Naive thymus-derived CD4-positive, alpha-beta T cell (primary cell): ENCODE data around the gene CDC20B. TPM values are rescaled to one million over a fixed set of nuclear protein-coding genes. Genes with fewer than 3 reads are reported as not detected.
A peak's percentile ranks its signal among the peaks of the same experiment; 100 is the strongest.

Source experiments
- ATAC-seq: fragments of 150-1000 bp; cut with Tn5 transposase; 2 replicates; pipeline ENCODE4 v1.10.0; 2021; ENCODE audit warnings: mild to moderate bottlenecking, moderate library complexity
- CTCF ChIA-PET: fragments of 350-600 bp; sonication (Branson Sonifier 250); formaldehyde crosslinking; loops from one replicate; lab custom pipeline; 2021; ENCODE audit warnings: antibody characterized with exemption; lab: Charles Lee
- POLR2A ChIA-PET: fragments of 350-600 bp; sonication (Branson Sonifier 250); formaldehyde crosslinking; loops from one replicate; lab custom pipeline; 2021; ENCODE audit warnings: antibody characterized with exemption, inconsistent platforms; lab: Charles Lee
- DNase-seq, 9 donors: peaks; one replicate each; pipeline versions ENCODE4 v3.0.0 to v3.0.0-alpha.2; 2020 to 2022; ENCODE audit warnings: mixed read lengths in 1 of 9
- H3K27ac ChIP-seq: one replicate; pipeline ENCODE4 v1.7.0; 2013; ENCODE audit warnings: mild to moderate bottlenecking, low read depth, low read length, moderate library complexity
- H3K27me3 ChIP-seq, 2 donors: one replicate each; pipeline ENCODE4 v1.7.0; 2013; ENCODE audit warnings: low read length in 2 of 2, mild to moderate bottlenecking in 2 of 2, moderate library complexity in 2 of 2; ENCODE audit not compliant: control insufficient read depth in 2 of 2, insufficient read depth in 2 of 2
- H3K36me3 ChIP-seq, 3 experiments: 1 replicate in 2 of 3; 2 replicates in 1 of 3; pipeline ENCODE4 v1.7.0; 2013; ENCODE audit warnings: low read length in 3 of 3, mild to moderate bottlenecking in 3 of 3, moderate library complexity in 1 of 3; ENCODE audit not compliant: insufficient read depth in 3 of 3, control insufficient read depth in 2 of 3
- H3K4me1 ChIP-seq, 2 donors: one replicate each; pipeline ENCODE4 v1.7.0; 2013; ENCODE audit warnings: low read length in 2 of 2, mild to moderate bottlenecking in 2 of 2, moderate library complexity in 1 of 2; ENCODE audit not compliant: control insufficient read depth in 2 of 2, insufficient read depth in 2 of 2
- H3K4me3 ChIP-seq: 2 replicates; pipeline ENCODE4 v1.7.0; 2013; ENCODE audit warnings: mild to moderate bottlenecking, low read length
- H3K9me3 ChIP-seq, 3 experiments: 1 replicate in 2 of 3; 2 replicates in 1 of 3; pipeline ENCODE4 v1.7.0; 2013; ENCODE audit warnings: low read length in 3 of 3; ENCODE audit not compliant: control insufficient read depth in 2 of 3
- H3K27ac Mint-ChIP-seq, 9 donors: one replicate each; pipeline ENCODE4 v1.8.0; 2020 to 2022; ENCODE audit warnings: mixed read lengths in 9 of 9, mild to moderate bottlenecking in 8 of 9, moderate library complexity in 5 of 9, inconsistent platforms in 2 of 9
- H3K27me3 Mint-ChIP-seq, 5 donors: one replicate each; pipeline ENCODE4 v1.8.0; 2021 to 2022; ENCODE audit warnings: mixed read lengths in 5 of 5, mild to moderate bottlenecking in 1 of 5
- H3K36me3 Mint-ChIP-seq, 5 donors: one replicate each; pipeline ENCODE4 v1.8.0; 2020 to 2022; ENCODE audit warnings: mixed read lengths in 5 of 5, mild to moderate bottlenecking in 3 of 5, inconsistent platforms in 1 of 5
- H3K4me1 Mint-ChIP-seq, 7 donors: one replicate each; pipeline ENCODE4 v1.8.0; 2020 to 2022; ENCODE audit warnings: mixed read lengths in 7 of 7, mild to moderate bottlenecking in 3 of 7, inconsistent platforms in 1 of 7
- H3K4me3 Mint-ChIP-seq, 10 donors: one replicate each; pipeline ENCODE4 v1.8.0; 2020 to 2022; ENCODE audit warnings: mild to moderate bottlenecking in 10 of 10, mixed read lengths in 10 of 10, moderate library complexity in 6 of 10, inconsistent platforms in 2 of 10
- H3K9me3 Mint-ChIP-seq, 11 donors: one replicate each; pipeline ENCODE4 v1.8.0; 2020 to 2022; ENCODE audit warnings: mixed read lengths in 11 of 11, mild to moderate bottlenecking in 4 of 11, inconsistent platforms in 1 of 11, moderate library complexity in 1 of 11
- intact Hi-C, 2 donors: fragments of 100-400 bp; cut with micrococcal nuclease; formaldehyde crosslinking; loops; one replicate each; pipeline ENCODE4 v1.15.1; 2023
- polyA plus RNA-seq, 2 donors: library from polyadenylated mRNA; unstranded; fragments of 300-500 nt; fragmentation: Illumina TruSeq; gene quantifications; one replicate each; pipeline ENCODE4 v1.2.3, GENCODE V29; 2021
- total RNA-seq, 6 experiments: library from RNA in 5 of 6; stranded (reverse) in 5 of 6; gene quantifications; 1 replicate in 5 of 6; 2 replicates in 1 of 6; pipeline ENCODE4 v1.2.3 and lab custom pipeline; 2021 to 2026

CDC20B gene
- total and polyA plus RNA-seq, 7 experiments from 2014 or later: 0.44 TPM; not detected in 6

- no peaks in the 10 kb centered on the region for H3K9me3 ChIP-seq
- intact Hi-C loops: loop anchor here (5.0 to 10.0 kb wide), 6 partner anchors 106 to 1031 kb away; partner anchors contain the start of genes ARL15 (in 1 of the 2), SLC38A9 (in 1 of the 2) and SNX18 (in 1 of the 2)
- H3K4me1 ChIP-seq: peaks cover 14 to 25% of the 10 kb centered on the region in 2 donors
- ChIA-PET CTCF (interaction anchor here (0.5 to 2.1 kb wide), 9 partner anchors 9 to 746 kb away, joined by 3 to 9 read pairs (median 4); no protein-coding TSS in a partner anchor), POLR2A (interaction anchor here (0.6 kb wide), 1 partner anchor 14 kb away, joined by 3 read pairs; no protein-coding TSS in a partner anchor)
- Mint-ChIP-seq H3K9me3 (peaks cover 0 to 3% (median 0%) of the 10 kb centered on the region in 11 donors), H3K4me3 (no peak overlapping the region), H3K27me3 (peaks cover 74 to 87% (median 77%) of the 10 kb centered on the region in 5 donors), H3K27ac (no peak overlapping the region), H3K4me1 (peaks cover 17 to 37% (median 27%) of the 10 kb centered on the region in 7 donors), H3K36me3 (peaks cover 0 to 3% (median 0%) of the 10 kb centered on the region in 5 donors)
- peaks cover 20 to 40% of the 10 kb centered on the region in 2 donors for H3K27me3 ChIP-seq
- no peaks in the 10 kb centered on the region for H3K36me3 ChIP-seq
- no peak overlapping the region for H3K4me3 ChIP-seq
- no peak for ATAC-seq
- H3K27ac ChIP-seq: no peak overlapping the region
- no peak for DNase-seq
These were observed 1.5 kb downstream of the CDC20B start for GRCh38 chr5:55171471-55171870.

- DNase-seq (no peak), ATAC-seq (no peak)
- H3K4me3 ChIP-seq: no peak overlapping the region
- H3K27ac Mint-ChIP-seq: no peak overlapping the region
- H3K4me1 ChIP-seq: no peaks in the 10 kb centered on the region
- peaks cover 25 to 79% (median 45%) of the 10 kb centered on the region in 5 donors for H3K27me3 Mint-ChIP-seq
- no peaks in the 10 kb centered on the region for H3K9me3 Mint-ChIP-seq
- H3K36me3 Mint-ChIP-seq: no peaks in the 10 kb centered on the region
- H3K27me3 ChIP-seq: peaks cover 5 to 8% of the 10 kb centered on the region in 2 donors
- ChIA-PET CTCF (interaction anchor here (1.1 to 4.0 kb wide), 3 partner anchors 9 to 257 kb away, joined by 3 to 31 read pairs (median 4); no protein-coding TSS in a partner anchor), POLR2A (no interaction called here)
- no peak overlapping the region for H3K4me3 Mint-ChIP-seq
- no peaks in the 10 kb centered on the region for H3K9me3 ChIP-seq
- no peak overlapping the region for H3K27ac ChIP-seq
- H3K36me3 ChIP-seq: no peaks in the 10 kb centered on the region
- intact Hi-C loops: no loop called here
- peaks cover 0 to 9% (median 0%) of the 10 kb centered on the region in 7 donors for H3K4me1 Mint-ChIP-seq
These were observed 10.3 kb downstream of the CDC20B start for GRCh38 chr5:55162666-55163065.

- H3K9me3 Mint-ChIP-seq: peaks cover 0 to 11% (median 3%) of the 10 kb centered on the region in 11 donors
- H3K27ac ChIP-seq: no peak overlapping the region
- intact Hi-C loops: no loop called here
- H3K4me3 Mint-ChIP-seq: no peak overlapping the region
- ChIA-PET CTCF (interaction anchor here (1.0 to 4.0 kb wide), 18 partner anchors 10 to 644 kb away, joined by 3 to 74 read pairs (median 5); partner anchors contain the start of gene SNX18), POLR2A (interaction anchor here (0.7 to 0.8 kb wide), 2 partner anchors 210 to 256 kb away, joined by 3 read pairs; no protein-coding TSS in a partner anchor)
- H3K27ac Mint-ChIP-seq: no peak overlapping the region
- no peak for ATAC-seq
- H3K4me3 ChIP-seq: no peak overlapping the region
- H3K9me3 ChIP-seq: no peaks in the 10 kb centered on the region
- H3K4me1 ChIP-seq: no peaks in the 10 kb centered on the region
- peaks cover 11 to 75% (median 33%) of the 10 kb centered on the region in 5 donors for H3K27me3 Mint-ChIP-seq
- DNase-seq: no peak
- peaks cover 1 to 5% of the 10 kb centered on the region in 2 donors for H3K27me3 ChIP-seq
- H3K36me3 ChIP-seq: no peaks in the 10 kb centered on the region
- peaks cover 0 to 9% (median 0%) of the 10 kb centered on the region in 7 donors for H3K4me1 Mint-ChIP-seq
- peaks cover 0 to 3% (median 0%) of the 10 kb centered on the region in 5 donors for H3K36me3 Mint-ChIP-seq
These were observed 12.3 kb downstream of the CDC20B start for GRCh38 chr5:55160493-55161209.

GRCh38 chr5:55159763-55160492 is 13.0 kb downstream of the CDC20B start, which contains the start of gene GPX8:
Gene GPX8 (plus strand): TSS chr5:55160171. CDS start chr5:55160193, 22 bp downstream.
- Histone ChIP-seq H3K9me3 (no peaks in the 10 kb centered on the region), H3K4me1 (no peaks in the 10 kb centered on the region), H3K27me3 (no peaks in the 10 kb centered on the region), H3K36me3 (no peaks in the 10 kb centered on the region), H3K4me3 (no peak within 1 kb of the TSS), H3K27ac (no peak within 1 kb of the TSS)
- no peak within 1 kb of the TSS for H3K27ac Mint-ChIP-seq
- POLR2A ChIA-PET: interaction anchor here (0.7 to 1.2 kb wide), 3 partner anchors 209 to 255 kb away, joined by 3 to 5 read pairs (median 3); no protein-coding TSS in a partner anchor
- DNase-seq: peak in 7 of 9 donors; percentile 27 to 65 (median 54)
- CTCF ChIA-PET: interaction anchor here (0.6 to 3.6 kb wide), 23 partner anchors 9 to 643 kb away, joined by 3 to 74 read pairs (median 4); partner anchors contain the start of gene SNX18
- H3K4me3 Mint-ChIP-seq: no peak within 1 kb of the TSS
- peak; percentile 75 for ATAC-seq
- H3K36me3 Mint-ChIP-seq: peaks cover 0 to 3% (median 0%) of the 10 kb centered on the region in 5 donors
- H3K9me3 Mint-ChIP-seq: peaks cover 0 to 16% (median 5%) of the 10 kb centered on the region in 11 donors
- H3K4me1 Mint-ChIP-seq: peaks cover 0 to 9% (median 0%) of the 10 kb centered on the region in 7 donors
- peaks cover 6 to 75% (median 29%) of the 10 kb centered on the region in 5 donors for H3K27me3 Mint-ChIP-seq
- intact Hi-C loops: loop anchor here (1.0 to 2.0 kb wide), 8 partner anchors 14 to 917 kb away; partner anchors contain the start of gene SNX18 (in 2 of the 2)

- no peaks in the 10 kb centered on the region for H3K9me3 ChIP-seq
- Mint-ChIP-seq H3K4me3 (no peak overlapping the region), H3K36me3 (peaks cover 0 to 3% (median 0%) of the 10 kb centered on the region in 5 donors), H3K27ac (no peak overlapping the region), H3K27me3 (peaks cover 21 to 83% (median 22%) of the 10 kb centered on the region in 5 donors), H3K9me3 (peaks cover 0 to 19% (median 5%) of the 10 kb centered on the region in 11 donors), H3K4me1 (peaks cover 0 to 4% (median 0%) of the 10 kb centered on the region in 7 donors)
- no peaks in the 10 kb centered on the region for H3K27me3 ChIP-seq
- H3K4me1 ChIP-seq: no peaks in the 10 kb centered on the region
- intact Hi-C loops: no loop called here
- ChIA-PET POLR2A (no interaction called here), CTCF (no interaction called here)
- no peak overlapping the region for H3K27ac ChIP-seq
- H3K4me3 ChIP-seq: no peak overlapping the region
- no peak for DNase-seq
- H3K36me3 ChIP-seq: no peaks in the 10 kb centered on the region
- ATAC-seq: no peak
These were observed 18.1 kb downstream of the CDC20B start for GRCh38 chr5:55154873-55155272.
